ENCODE results near the gene IFNAR2. TPM values are rescaled to one million over a fixed set of nuclear protein-coding genes. Genes with fewer than 3 reads are reported as not detected.
"Not testable (repeated sequence)": the region's sequence is repeated elsewhere in the genome, so short reads cannot be mapped to it uniquely, and the experiment has no call there.

Gene IFNAR2
- total RNA-seq, 6 donors from 2014 or later = 10.5 to 36.0 (median 22.3) TPM

- WGBS, 2 donors = 75 to 83% methylated on average over 2 of the region's 2 CpGs
- TF ChIP-seq POLR2A (IDR thresholded peaks at IDR 0.05) (no peak), CTCF (IDR thresholded peaks at IDR 0.05) (no peak), EP300 (IDR thresholded peaks at IDR 0.05) (no peak), POLR2AphosphoS5 (IDR thresholded peaks at IDR 0.05) (no peak)
- ATAC-seq (ENCODE audit: low FRiP score in 2 of 2) (no peak), DNase-seq (no peak)
- Histone ChIP-seq H3K27me3 (no peaks in the 10 kb centered on the region), H3K4me1 (peaks cover 8 to 23% (median 14%) of the 10 kb centered on the region in 4 donors), H3K27ac (no peak overlapping the region), H3K4me3 (no peak overlapping the region), H3K36me3 (peaks cover 4 to 48% (median 11%) of the 10 kb centered on the region in 4 donors), H3K9me3 (no peaks in the 10 kb centered on the region)
Observed at GRCh38 chr21:33241846-33242245, 12.1 kb downstream of the IFNAR2 start.

GRCh38 chr21:33242846-33243245 lies 13.1 kb downstream of the IFNAR2 start:
- H3K27me3 ChIP-seq; ATAC-seq (ENCODE audit: low FRiP score in 2 of 2); H3K9me3 ChIP-seq; DNase-seq; H3K4me3 ChIP-seq; H3K27ac ChIP-seq: not testable (repeated sequence)
- Histone ChIP-seq H3K36me3 (peaks cover 11 to 58% (median 21%) of the 10 kb centered on the region in 4 donors), H3K4me1 (peaks cover 8 to 23% (median 14%) of the 10 kb centered on the region in 4 donors)
- 99 to 100% methylated on average over 7 to 8 of the region's 8 CpGs for whole genome bisulfite sequencing, 2 donors

GRCh38 chr21:33244082-33244778 lies 14.5 kb downstream of the IFNAR2 start:
- Histone ChIP-seq H3K4me1 (peaks cover 8 to 13% (median 10%) of the 10 kb centered on the region in 4 donors), H3K9me3 (no peaks in the 10 kb centered on the region), H3K27ac (peak overlapping the region in 3 of 4 donors; percentile 19 to 58 (median 33)), H3K4me3 (no peak overlapping the region), H3K36me3 (peaks cover 16 to 71% (median 32%) of the 10 kb centered on the region in 4 donors), H3K27me3 (no peaks in the 10 kb centered on the region)
- DNase-seq (no peak), ATAC-seq (ENCODE audit: low FRiP score in 2 of 2) (no peak)
- 56 to 64% methylated on average over 6 of the region's 6 CpGs for WGBS, 2 donors
- TF ChIP-seq CTCF (IDR thresholded peaks at IDR 0.05) (no peak), POLR2A (IDR thresholded peaks at IDR 0.05) (no peak), EP300 (IDR thresholded peaks at IDR 0.05) (no peak), POLR2AphosphoS5 (IDR thresholded peaks at IDR 0.05) (no peak)

- WGBS, 2 donors = 60 to 63% methylated on average over 2 of the region's 2 CpGs
- H3K4me1 ChIP-seq = peaks cover 8 to 12% (median 9%) of the 10 kb centered on the region in 4 donors
- peak overlapping the region in 2 of 4 donors; percentile 19 to 58 for H3K27ac ChIP-seq
- H3K36me3 ChIP-seq = peaks cover 16 to 77% (median 37%) of the 10 kb centered on the region in 4 donors
- no peaks in the 10 kb centered on the region for H3K9me3 ChIP-seq
- TF ChIP-seq POLR2A (IDR thresholded peaks at IDR 0.05) (no peak), EP300 (IDR thresholded peaks at IDR 0.05) (no peak), CTCF (IDR thresholded peaks at IDR 0.05) (no peak), POLR2AphosphoS5 (IDR thresholded peaks at IDR 0.05) (no peak)
- no peaks in the 10 kb centered on the region for H3K27me3 ChIP-seq
- no peak for ATAC-seq (ENCODE audit: low FRiP score in 2 of 2)
- no peak for DNase-seq
- H3K4me3 ChIP-seq = no peak overlapping the region
Observed at GRCh38 chr21:33244779-33245105, 15.0 kb downstream of the IFNAR2 start.

- no peaks in the 10 kb centered on the region for H3K27me3 ChIP-seq
- H3K4me1 ChIP-seq = peaks cover 8 to 12% (median 9%) of the 10 kb centered on the region in 4 donors
- H3K4me3 ChIP-seq = no peak overlapping the region
- DNase-seq = no peak
- H3K36me3 ChIP-seq = peaks cover 16 to 83% (median 42%) of the 10 kb centered on the region in 4 donors
- H3K27ac ChIP-seq = no peak overlapping the region
- WGBS, 2 donors = 91 to 93% methylated on average over 4 of the region's 4 CpGs
- H3K9me3 ChIP-seq = no peaks in the 10 kb centered on the region
- ATAC-seq (ENCODE audit: low FRiP score in 2 of 2) = no peak
- no peak for TF ChIP-seq EP300 (IDR thresholded peaks at IDR 0.05)
- no peak for TF ChIP-seq CTCF (IDR thresholded peaks at IDR 0.05)
Observed at GRCh38 chr21:33245289-33245918, 15.7 kb downstream of the IFNAR2 start.
